BLaER1 (cell line): ENCODE data around the gene IQCH.

ENCODE experiments used
- H3K27ac ChIP-seq: shearing (Covaris generic); formaldehyde crosslinking; 2 replicates; pipeline ENCODE4 v1.8.1; 2022
- H3K27me3 ChIP-seq: shearing (Covaris generic); formaldehyde crosslinking; 2 replicates; pipeline ENCODE4 v1.8.1; 2022
- H3K36me3 ChIP-seq: shearing (Covaris generic); formaldehyde crosslinking; 2 replicates; pipeline ENCODE4 v1.8.1; 2022
- H3K4me1 ChIP-seq: shearing (Covaris generic); formaldehyde crosslinking; 2 replicates; pipeline ENCODE4 v1.8.1; 2022
- H3K4me2 ChIP-seq: shearing (Covaris generic); formaldehyde crosslinking; 2 replicates; pipeline ENCODE4 v1.8.1; 2022
- H3K4me3 ChIP-seq: shearing (Covaris generic); formaldehyde crosslinking; 2 replicates; pipeline ENCODE4 v1.8.1; 2022
- H3K9ac ChIP-seq: shearing (Covaris generic); formaldehyde crosslinking; 2 replicates; pipeline ENCODE4 v1.8.1; 2022
- H3K9me3 ChIP-seq: shearing (Covaris generic); formaldehyde crosslinking; 2 replicates; pipeline ENCODE4 v1.8.1; 2022
- H4K20me1 ChIP-seq: shearing (Covaris generic); formaldehyde crosslinking; 2 replicates; pipeline ENCODE4 v1.8.1; 2022
- Cebpa-rat ChIP-seq: shearing (Covaris generic); IDR thresholded peaks from 2 replicates; pipeline ENCODE4 v1.8.1; 2022

IQCH gene

GRCh38 chr15:67254238-67255175 lies at the start of gene IQCH, which contains the start of gene AAGAB:
TSS of gene IQCH (plus strand) at chr15:67254786. CDS start at chr15:67254897, 111 bp downstream.
TSS of gene AAGAB (minus strand) at chr15:67254661. CDS start at chr15:67254631, 30 bp downstream.
- Histone ChIP-seq H3K4me2 (peak within 1 kb of the TSS; percentile 86), H3K27me3 (no peaks in the 10 kb centered on the region), H3K9ac (peak within 1 kb of the TSS; percentile 85), H3K4me1 (peaks cover 23% of the 10 kb centered on the region), H4K20me1 (no peaks in the 10 kb centered on the region; the same call in 1 of the 2 replicates), H3K36me3 (no peaks in the 10 kb centered on the region), H3K9me3 (no peaks in the 10 kb centered on the region), H3K27ac (peak within 1 kb of the TSS; percentile 82), H3K4me3 (peak within 1 kb of the TSS; percentile 91)
- TF ChIP-seq Cebpa-rat = no peak

DNA sequence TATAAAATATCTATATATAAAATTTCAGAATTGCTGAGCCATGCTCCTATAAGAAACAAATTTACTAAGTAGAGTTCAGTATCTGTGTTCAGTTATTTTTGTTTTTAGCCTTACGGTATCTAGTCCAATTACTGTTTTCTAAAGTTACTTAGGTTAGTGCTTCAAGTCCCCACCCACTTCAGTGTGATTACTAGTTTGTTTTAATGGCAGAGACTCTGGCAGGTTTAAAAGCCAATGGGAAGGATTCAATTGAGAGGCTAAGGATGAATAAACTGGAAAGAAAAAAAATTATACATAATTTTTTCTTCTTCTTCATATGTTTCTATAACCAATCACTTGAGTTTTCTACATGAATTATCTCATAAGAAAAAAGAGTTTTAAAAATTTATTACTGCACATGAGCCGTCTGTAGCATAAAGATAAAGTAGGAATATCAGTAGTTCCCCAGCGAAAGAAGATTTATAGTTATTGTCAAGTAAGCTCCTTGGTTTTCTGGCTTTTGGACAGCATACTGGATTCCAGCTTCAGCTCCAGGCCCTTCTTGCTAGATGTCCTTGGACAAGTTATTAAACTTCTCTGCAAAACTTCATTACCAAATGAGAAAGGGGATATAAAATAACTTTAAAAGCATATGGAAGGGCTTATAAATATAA lies 46.9 kb upstream of the IQCH start:
- Histone ChIP-seq H3K4me2 (no peak overlapping the region), H3K4me3 (no peak overlapping the region), H3K27ac (no peak overlapping the region), H3K9ac (no peak overlapping the region), H3K27me3 (no peaks in the 10 kb centered on the region), H3K36me3 (peaks cover 35% of the 10 kb centered on the region), H3K4me1 (peaks cover 9% of the 10 kb centered on the region), H3K9me3 (no peaks in the 10 kb centered on the region; the same call in 1 of the 2 replicates), H4K20me1 (no peaks in the 10 kb centered on the region)
- no peak for TF ChIP-seq Cebpa-rat

GRCh38 chr15:67208396-67208795 lies 46.2 kb upstream of the IQCH start:
- Histone ChIP-seq H3K27ac (no peak overlapping the region), H3K4me2 (no peak overlapping the region), H3K9me3 (no peaks in the 10 kb centered on the region; the same call in 1 of the 2 replicates), H3K9ac (no peak overlapping the region), H3K4me3 (no peak overlapping the region), H4K20me1 (no peaks in the 10 kb centered on the region), H3K36me3 (peaks cover 34% of the 10 kb centered on the region), H3K4me1 (peaks cover 9% of the 10 kb centered on the region), H3K27me3 (no peaks in the 10 kb centered on the region)
- TF ChIP-seq Cebpa-rat = no peak

GRCh38 chr15:67210555-67211168 lies 43.9 kb upstream of the IQCH start:
- H3K36me3 ChIP-seq = peaks cover 29% of the 10 kb centered on the region
- no peak for TF ChIP-seq Cebpa-rat
- H3K4me2 ChIP-seq = no peak overlapping the region
- H3K27ac ChIP-seq = no peak overlapping the region
- no peaks in the 10 kb centered on the region for H4K20me1 ChIP-seq
- no peaks in the 10 kb centered on the region for H3K27me3 ChIP-seq
- H3K9ac ChIP-seq = no peak overlapping the region
- H3K4me3 ChIP-seq = no peak overlapping the region
- H3K4me1 ChIP-seq = peaks cover 9% of the 10 kb centered on the region
- H3K9me3 ChIP-seq = no peaks in the 10 kb centered on the region; the same call in 1 of the 2 replicates

DNA sequence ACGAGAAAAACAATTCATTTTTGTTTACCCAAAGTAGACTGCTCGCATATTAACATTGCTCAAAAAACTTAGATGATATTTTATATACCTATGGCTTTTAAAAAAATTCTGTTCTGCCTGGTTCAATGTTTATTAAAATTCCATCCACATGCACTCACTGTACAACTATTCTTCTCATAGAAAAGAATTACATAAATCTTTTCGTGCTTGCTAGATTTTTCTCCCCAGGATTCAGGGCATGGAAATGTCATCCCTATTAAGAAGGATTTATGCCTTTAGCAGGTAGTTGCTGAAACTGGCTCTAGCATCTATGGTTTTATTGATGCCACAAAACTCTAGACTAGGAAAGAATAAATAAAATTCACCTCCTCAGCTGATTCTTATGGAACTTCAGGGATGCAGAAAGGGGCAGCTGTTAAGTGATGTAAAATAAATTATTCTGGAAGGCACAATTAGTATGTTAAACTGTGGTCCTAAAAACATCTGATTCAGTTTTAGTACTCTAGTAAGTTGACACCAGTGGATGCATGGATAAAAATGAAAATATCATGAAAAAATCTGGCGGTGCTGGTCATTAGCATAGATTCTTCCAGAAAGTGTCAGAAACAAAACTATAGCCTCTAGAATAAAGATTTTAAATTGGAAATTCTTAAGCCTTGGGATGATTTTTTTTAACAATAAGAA lies 41.8 kb upstream of the IQCH start:
- Histone ChIP-seq H3K36me3 (peaks cover 19% of the 10 kb centered on the region), H4K20me1 (no peaks in the 10 kb centered on the region), H3K27ac (no peak overlapping the region), H3K4me1 (peaks cover 9% of the 10 kb centered on the region), H3K27me3 (no peaks in the 10 kb centered on the region), H3K4me2 (no peak overlapping the region), H3K9ac (no peak overlapping the region), H3K9me3 (no peaks in the 10 kb centered on the region; the same call in 1 of the 2 replicates), H3K4me3 (no peak overlapping the region)
- no peak for TF ChIP-seq Cebpa-rat

GRCh38 chr15:67215102-67215501 lies 39.5 kb upstream of the IQCH start:
- Histone ChIP-seq H3K4me1 (no peaks in the 10 kb centered on the region), H3K27me3 (no peaks in the 10 kb centered on the region), H3K27ac (no peak overlapping the region), H3K9me3 (no peaks in the 10 kb centered on the region), H3K4me2 (no peak overlapping the region), H3K36me3 (peaks cover under 1% of the 10 kb centered on the region; the same call in 1 of the 2 replicates), H3K4me3 (no peak overlapping the region), H4K20me1 (no peaks in the 10 kb centered on the region), H3K9ac (no peak overlapping the region)
- no peak for TF ChIP-seq Cebpa-rat

DNA sequence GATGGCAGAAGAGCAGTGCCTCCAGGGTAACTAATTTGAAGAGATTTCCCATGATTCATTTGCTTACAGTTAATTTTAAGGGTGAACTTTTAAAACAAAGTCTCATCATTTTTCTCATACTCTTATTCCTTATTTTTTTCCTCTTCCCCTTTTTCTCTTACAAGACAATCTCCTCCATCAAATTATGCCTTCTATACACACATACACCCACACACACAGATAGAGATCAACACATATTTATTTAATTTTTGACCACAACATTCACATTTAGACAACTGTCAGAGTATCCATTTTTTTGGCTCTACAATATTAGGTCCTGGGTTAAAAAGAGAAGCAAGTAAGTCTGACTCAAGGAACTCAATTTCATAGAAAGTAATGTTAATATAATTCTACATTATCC lies 37.7 kb upstream of the IQCH start:
- Histone ChIP-seq H3K4me1 (no peaks in the 10 kb centered on the region), H3K27ac (no peak overlapping the region), H3K9me3 (no peaks in the 10 kb centered on the region), H3K4me2 (no peak overlapping the region), H4K20me1 (no peaks in the 10 kb centered on the region), H3K27me3 (no peaks in the 10 kb centered on the region), H3K36me3 (peaks cover 4% of the 10 kb centered on the region; the same call in 1 of the 2 replicates), H3K4me3 (no peak overlapping the region), H3K9ac (no peak overlapping the region)
- TF ChIP-seq Cebpa-rat = no peak

DNA sequence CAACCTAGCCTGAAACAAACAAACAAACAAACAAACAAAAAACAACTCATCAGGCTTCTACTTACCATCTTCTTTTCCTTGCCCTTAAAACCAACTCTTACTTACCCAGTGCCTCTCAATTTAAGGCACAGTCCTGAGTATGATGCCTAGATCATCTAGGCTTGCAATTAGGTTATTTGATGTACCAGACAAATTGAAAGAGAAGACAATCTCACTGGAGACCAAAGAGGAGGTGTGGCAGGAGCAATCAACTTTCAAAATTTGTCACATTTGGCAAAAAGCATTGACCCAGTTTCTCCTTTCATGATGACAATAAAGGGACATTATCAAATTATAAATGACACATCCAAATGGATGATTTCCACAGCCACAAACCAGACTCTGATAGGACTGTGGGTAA lies 36.2 kb upstream of the IQCH start:
- Histone ChIP-seq H3K4me1 (no peaks in the 10 kb centered on the region), H3K9me3 (no peaks in the 10 kb centered on the region), H3K4me3 (no peak overlapping the region), H3K27me3 (no peaks in the 10 kb centered on the region), H4K20me1 (no peaks in the 10 kb centered on the region), H3K36me3 (peaks cover 4% of the 10 kb centered on the region; the same call in 1 of the 2 replicates), H3K9ac (no peak overlapping the region), H3K4me2 (no peak overlapping the region), H3K27ac (no peak overlapping the region)
- no peak for TF ChIP-seq Cebpa-rat

DNA sequence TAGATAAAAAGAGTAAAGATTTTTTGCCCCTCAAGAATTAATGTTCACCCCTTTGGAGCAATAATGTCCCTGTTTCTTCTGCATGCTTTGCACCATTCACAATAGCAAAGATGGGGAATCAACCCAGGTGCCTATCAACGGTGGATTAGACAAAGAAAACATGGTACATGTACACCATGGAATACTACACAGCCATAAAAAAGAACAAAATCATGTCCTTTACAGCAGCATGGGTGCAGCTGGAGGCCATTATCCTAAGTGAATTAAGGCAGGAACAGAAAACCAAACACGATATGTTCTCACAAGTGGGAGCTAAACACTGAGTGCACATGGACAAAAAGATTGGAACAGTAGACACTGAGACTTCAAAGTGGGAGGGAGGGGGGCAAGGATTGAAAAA lies 35.3 kb upstream of the IQCH start:
- H3K36me3 ChIP-seq = peaks cover 4% of the 10 kb centered on the region; the same call in 1 of the 2 replicates
- H3K9ac ChIP-seq = no peak overlapping the region
- H3K4me3 ChIP-seq = no peak overlapping the region
- no peak for TF ChIP-seq Cebpa-rat
- no peak overlapping the region for H3K27ac ChIP-seq
- no peaks in the 10 kb centered on the region for H4K20me1 ChIP-seq
- H3K27me3 ChIP-seq = no peaks in the 10 kb centered on the region
- H3K4me1 ChIP-seq = no peaks in the 10 kb centered on the region
- no peaks in the 10 kb centered on the region for H3K9me3 ChIP-seq
- no peak overlapping the region for H3K4me2 ChIP-seq
